GM23248 (cell line): Measurements from ENCODE around the gene SNRPB.

Experiments
- EZH2 ChIP-seq: fragments of 200-600 bp; sonication (generic); IDR thresholded peaks from 2 replicates; pipeline ENCODE4 v1.6.1; 2018; ENCODE audit warnings: antibody characterized with exemption, mild to moderate bottlenecking; ENCODE audit not compliant: insufficient read depth, poor library complexity, severe bottlenecking
- EZH2phosphoT487 ChIP-seq: fragments of 200-600 bp; sonication (generic); IDR thresholded peaks from 2 replicates; pipeline ENCODE4 v1.6.1; 2018; ENCODE audit warnings: antibody characterized with exemption, moderate library complexity, mild to moderate bottlenecking, low read depth; ENCODE audit not compliant: insufficient read depth

DNA sequence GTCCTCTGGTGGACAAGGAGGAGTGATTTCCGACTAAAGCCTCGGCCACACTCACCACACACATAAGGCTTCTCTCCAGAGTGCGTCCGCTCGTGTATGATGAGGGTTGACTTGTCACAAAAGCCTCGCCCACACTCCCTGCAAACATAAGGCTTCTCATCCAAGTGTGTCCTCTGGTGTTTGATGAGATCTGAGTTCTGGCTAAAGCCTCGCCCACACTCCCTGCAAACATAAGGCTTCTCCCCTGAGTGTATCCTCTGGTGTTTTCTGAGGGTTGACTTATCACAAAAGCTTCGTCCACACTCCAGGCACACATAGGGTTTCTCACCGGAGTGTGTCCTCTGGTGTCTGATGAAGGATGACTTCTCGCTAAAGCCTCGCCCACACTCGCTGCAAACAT, 12.9 kb upstream of the SNRPB start:
- TF ChIP-seq EZH2 (no peak), EZH2phosphoT487 (no peak)
